ENCODE data around the gene GALR2. TPM values are rescaled to one million over a fixed set of nuclear protein-coding genes. Genes with fewer than 3 reads are reported as not detected.

GALR2 gene
- total RNA-seq, 1 experiment from 2014 or later, result not detected

DNA sequence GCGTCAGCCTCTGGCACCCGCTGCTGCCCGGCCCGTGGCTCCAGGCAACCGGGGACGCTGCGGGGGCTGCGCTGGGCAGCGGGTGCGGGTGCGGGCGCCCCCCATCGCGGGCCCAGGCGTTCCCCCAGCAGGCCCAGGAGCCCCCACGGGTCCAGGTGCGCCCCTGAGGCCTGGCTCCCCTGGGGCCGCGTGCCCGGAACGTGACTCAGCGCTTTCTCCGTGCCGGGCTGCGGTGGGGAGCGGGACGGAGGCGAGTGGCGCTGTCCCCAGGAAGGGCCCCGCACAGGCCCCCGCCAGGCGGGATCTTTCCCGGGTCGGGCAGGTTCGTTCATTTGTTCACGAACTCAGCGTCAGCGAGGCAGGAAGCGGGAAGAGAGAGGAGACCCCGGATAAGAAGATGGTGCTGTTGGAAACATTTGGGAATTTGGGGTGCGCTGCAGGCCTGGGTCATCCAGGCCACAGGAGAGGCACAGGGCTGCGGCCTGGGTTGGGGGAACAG lies 47.4 kb downstream of the GALR2 start:
- ChIA-PET CTCF (interaction anchor here (0.6 to 1.6 kb wide), 8 partner anchors 57 to 210 kb away, joined by 3 to 36 read pairs (median 5); no protein-coding TSS in a partner anchor), POLR2A (ENCODE audit: low non-redundant PET) (no interaction called here)
- H3K27me3 ChIP-seq (replicated peaks; ENCODE audit: insufficient read depth, low read depth, low read length, poor library complexity), result no peaks in the 10 kb centered on the region
- DNase-seq (ENCODE audit: low spot score), result no peak
- intact Hi-C loops (cut with micrococcal nuclease; ENCODE audit: unreplicated experiment), result loop anchor here (1.0 kb wide), 2 partner anchors 60 to 157 kb away; no protein-coding TSS in a partner anchor
- H3K27ac ChIP-seq (ENCODE audit: low read depth, low read length, poor library complexity, severe bottlenecking), result peak overlapping the region; percentile 61
- no peaks in the 10 kb centered on the region for H3K9me3 ChIP-seq (ENCODE audit: low read depth, low read length, poor library complexity, severe bottlenecking)
- no TSS peak for BruUV-seq (replicated peaks)
- H3K4me1 ChIP-seq (ENCODE audit: insufficient read depth, low read length, poor library complexity, severe bottlenecking), result no peaks in the 10 kb centered on the region
- H3K4me3 ChIP-seq (ENCODE audit: low read depth, low read length, poor library complexity, severe bottlenecking), result no peak overlapping the region
- H3K36me3 ChIP-seq (ENCODE audit: insufficient read depth, low read length, poor library complexity, severe bottlenecking), result no peaks in the 10 kb centered on the region
- TF ChIP-seq EZH2 (IDR thresholded peaks at IDR 0.05; ENCODE audit: borderline replicate concordance, low read depth, low read length, poor library complexity, severe bottlenecking) (no peak), CTCF (conservative IDR thresholded peaks at IDR 0.05; ENCODE audit: low read depth, low read length) (no peak)

- H3K27me3 ChIP-seq (replicated peaks; ENCODE audit: insufficient read depth, low read depth, low read length, poor library complexity), result no peaks in the 10 kb centered on the region
- TF ChIP-seq EZH2 (IDR thresholded peaks at IDR 0.05; ENCODE audit: borderline replicate concordance, low read depth, low read length, poor library complexity, severe bottlenecking) (no peak), CTCF (conservative IDR thresholded peaks at IDR 0.05; ENCODE audit: low read depth, low read length) (no peak)
- CTCF ChIA-PET, result interaction anchor here (1.6 kb wide), 1 partner anchor 59 kb away, joined by 10 read pairs; no protein-coding TSS in a partner anchor
- POLR2A ChIA-PET (ENCODE audit: low non-redundant PET), result no interaction called here
- no peaks in the 10 kb centered on the region for H3K4me1 ChIP-seq (ENCODE audit: insufficient read depth, low read length, poor library complexity, severe bottlenecking)
- no TSS peak for BruUV-seq (replicated peaks)
- H3K4me3 ChIP-seq (ENCODE audit: low read depth, low read length, poor library complexity, severe bottlenecking), result no peak overlapping the region
- H3K9me3 ChIP-seq (ENCODE audit: low read depth, low read length, poor library complexity, severe bottlenecking), result no peaks in the 10 kb centered on the region
- intact Hi-C loops (cut with micrococcal nuclease; ENCODE audit: unreplicated experiment), result no loop called here
- DNase-seq (ENCODE audit: low spot score), result no peak
- H3K36me3 ChIP-seq (ENCODE audit: insufficient read depth, low read length, poor library complexity, severe bottlenecking), result no peaks in the 10 kb centered on the region
- H3K27ac ChIP-seq (ENCODE audit: low read depth, low read length, poor library complexity, severe bottlenecking), result no peak overlapping the region
Observed at GRCh38 chr17:76122431-76123190, 48.0 kb downstream of the GALR2 start.

DNA sequence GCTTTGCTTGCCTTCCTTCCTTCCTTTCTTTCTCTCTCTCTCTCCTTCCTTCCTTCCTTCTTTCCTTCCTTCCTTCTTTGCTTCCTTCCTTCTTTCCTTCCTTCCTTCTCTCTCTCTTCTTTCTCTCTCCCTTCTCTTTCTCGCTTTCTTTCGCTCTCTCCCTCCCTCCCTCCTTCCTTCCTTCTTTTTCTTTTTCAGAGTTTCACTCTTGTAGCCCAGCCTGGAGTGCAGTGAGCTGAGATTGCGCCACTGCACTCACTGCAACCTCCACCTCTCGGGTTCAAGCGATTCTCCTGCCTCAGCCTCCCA lies 48.6 kb downstream of the GALR2 start:
- no peak for DNase-seq (ENCODE audit: low spot score)
- intact Hi-C loops (cut with micrococcal nuclease; ENCODE audit: unreplicated experiment), result no loop called here
- Histone ChIP-seq H3K27me3 (replicated peaks; ENCODE audit: insufficient read depth, low read depth, low read length, poor library complexity) (no peaks in the 10 kb centered on the region), H3K9me3 (ENCODE audit: low read depth, low read length, poor library complexity, severe bottlenecking) (no peaks in the 10 kb centered on the region), H3K36me3 (ENCODE audit: insufficient read depth, low read length, poor library complexity, severe bottlenecking) (no peaks in the 10 kb centered on the region), H3K4me1 (ENCODE audit: insufficient read depth, low read length, poor library complexity, severe bottlenecking) (no peaks in the 10 kb centered on the region), H3K27ac (ENCODE audit: low read depth, low read length, poor library complexity, severe bottlenecking) (no peak overlapping the region), H3K4me3 (ENCODE audit: low read depth, low read length, poor library complexity, severe bottlenecking) (no peak overlapping the region)
- TF ChIP-seq CTCF (conservative IDR thresholded peaks at IDR 0.05; ENCODE audit: low read depth, low read length), result no peak
- no peak for TF ChIP-seq EZH2 (IDR thresholded peaks at IDR 0.05; ENCODE audit: borderline replicate concordance, low read depth, low read length, poor library complexity, severe bottlenecking)
- CTCF ChIA-PET, result interaction anchor here (1.6 kb wide), 1 partner anchor 59 kb away, joined by 10 read pairs; no protein-coding TSS in a partner anchor
- no TSS peak for BruUV-seq (replicated peaks)
- POLR2A ChIA-PET (ENCODE audit: low non-redundant PET), result no interaction called here
